OCI-LY3 (cell line): ENCODE measurements around the gene FAM151A.

Experiments used
- EZH2phosphoT487 ChIP-seq: fragments of 200-600 bp; shearing (Covaris generic); IDR thresholded peaks from 2 replicates; pipeline ENCODE4 v1.6.1; 2018; ENCODE audit warnings: antibody characterized with exemption, mixed run types, low read depth
- TF ChIP-seq, protein P1 (sequence below): fragments of 200-600, 300-600 bp; sonication (generic); IDR thresholded peaks from 2 replicates; pipeline ENCODE4 v1.5.1; 2014; ENCODE audit warnings: antibody characterized with exemption, low read length, low read depth

DNA sequence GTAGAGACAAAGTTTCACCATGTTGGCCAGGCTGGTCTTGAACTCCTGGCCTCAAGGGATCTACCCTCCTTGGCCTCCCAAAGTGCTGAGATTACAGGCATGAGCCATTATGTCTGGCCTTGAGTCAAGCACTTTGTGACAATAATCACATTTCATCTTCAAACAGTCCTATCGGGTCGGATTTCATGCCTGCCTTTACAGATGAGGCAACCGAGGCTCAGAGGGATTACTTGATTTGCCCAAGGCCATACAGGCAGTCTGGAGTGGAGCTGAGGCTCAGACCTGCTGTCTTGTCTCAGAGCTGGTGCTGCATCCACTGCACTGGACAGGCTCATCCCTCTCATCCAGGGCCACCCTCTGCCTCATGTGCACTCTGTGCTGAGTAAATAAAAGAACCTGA, 26.6 kb downstream of the FAM151A start:
- TF ChIP-seq, protein P1, sequence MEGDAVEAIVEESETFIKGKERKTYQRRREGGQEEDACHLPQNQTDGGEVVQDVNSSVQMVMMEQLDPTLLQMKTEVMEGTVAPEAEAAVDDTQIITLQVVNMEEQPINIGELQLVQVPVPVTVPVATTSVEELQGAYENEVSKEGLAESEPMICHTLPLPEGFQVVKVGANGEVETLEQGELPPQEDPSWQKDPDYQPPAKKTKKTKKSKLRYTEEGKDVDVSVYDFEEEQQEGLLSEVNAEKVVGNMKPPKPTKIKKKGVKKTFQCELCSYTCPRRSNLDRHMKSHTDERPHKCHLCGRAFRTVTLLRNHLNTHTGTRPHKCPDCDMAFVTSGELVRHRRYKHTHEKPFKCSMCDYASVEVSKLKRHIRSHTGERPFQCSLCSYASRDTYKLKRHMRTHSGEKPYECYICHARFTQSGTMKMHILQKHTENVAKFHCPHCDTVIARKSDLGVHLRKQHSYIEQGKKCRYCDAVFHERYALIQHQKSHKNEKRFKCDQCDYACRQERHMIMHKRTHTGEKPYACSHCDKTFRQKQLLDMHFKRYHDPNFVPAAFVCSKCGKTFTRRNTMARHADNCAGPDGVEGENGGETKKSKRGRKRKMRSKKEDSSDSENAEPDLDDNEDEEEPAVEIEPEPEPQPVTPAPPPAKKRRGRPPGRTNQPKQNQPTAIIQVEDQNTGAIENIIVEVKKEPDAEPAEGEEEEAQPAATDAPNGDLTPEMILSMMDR: no peak
- no peak for TF ChIP-seq EZH2phosphoT487
